HG03442 (cell line): ENCODE measurements around the gene DAB2IP.

Source experiments
- ATAC-seq: cut with Tn5 transposase; IDR thresholded peaks from one replicate; pipeline ENCODE4 v1.9.1; 2021; ENCODE audit warnings: mild to moderate bottlenecking, moderate library complexity; ENCODE audit not compliant: unreplicated experiment

The DAB2IP gene

DNA sequence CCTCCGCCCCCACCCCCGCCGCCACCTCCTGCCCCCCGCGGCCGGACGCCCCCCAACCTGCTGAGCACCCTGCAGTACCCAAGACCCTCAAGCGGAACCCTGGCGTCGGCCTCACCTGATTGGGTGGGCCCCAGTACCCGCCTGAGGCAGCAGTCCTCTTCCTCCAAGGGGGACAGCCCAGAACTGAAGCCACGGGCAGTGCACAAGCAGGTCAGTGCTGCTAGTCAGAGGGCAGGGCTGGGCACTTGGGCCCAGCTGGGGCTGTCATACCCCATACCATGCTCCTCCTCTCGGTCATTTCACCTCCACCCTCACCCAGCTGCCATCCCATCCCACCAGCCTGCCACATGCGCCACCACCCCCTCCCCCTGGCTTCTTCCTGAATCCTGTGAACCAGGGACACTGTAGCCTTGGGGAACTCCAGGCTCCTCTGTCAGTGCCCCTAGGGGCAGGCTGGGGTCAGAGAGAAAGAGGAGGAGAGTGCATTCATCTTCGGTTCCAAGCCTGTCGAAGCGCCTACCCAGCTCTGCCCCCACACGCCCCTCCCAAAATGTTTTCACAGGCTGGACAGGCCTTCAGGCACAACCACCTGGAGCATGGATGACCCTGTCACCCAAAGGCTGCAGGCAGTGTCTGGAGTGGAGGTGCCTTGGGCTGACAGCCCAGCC, 122.0 kb downstream of the DAB2IP start:
- no peak for ATAC-seq

- no peak for ATAC-seq
Observed at GRCh38 chr9:121773954-121774714, 122.7 kb downstream of the DAB2IP start.

DNA sequence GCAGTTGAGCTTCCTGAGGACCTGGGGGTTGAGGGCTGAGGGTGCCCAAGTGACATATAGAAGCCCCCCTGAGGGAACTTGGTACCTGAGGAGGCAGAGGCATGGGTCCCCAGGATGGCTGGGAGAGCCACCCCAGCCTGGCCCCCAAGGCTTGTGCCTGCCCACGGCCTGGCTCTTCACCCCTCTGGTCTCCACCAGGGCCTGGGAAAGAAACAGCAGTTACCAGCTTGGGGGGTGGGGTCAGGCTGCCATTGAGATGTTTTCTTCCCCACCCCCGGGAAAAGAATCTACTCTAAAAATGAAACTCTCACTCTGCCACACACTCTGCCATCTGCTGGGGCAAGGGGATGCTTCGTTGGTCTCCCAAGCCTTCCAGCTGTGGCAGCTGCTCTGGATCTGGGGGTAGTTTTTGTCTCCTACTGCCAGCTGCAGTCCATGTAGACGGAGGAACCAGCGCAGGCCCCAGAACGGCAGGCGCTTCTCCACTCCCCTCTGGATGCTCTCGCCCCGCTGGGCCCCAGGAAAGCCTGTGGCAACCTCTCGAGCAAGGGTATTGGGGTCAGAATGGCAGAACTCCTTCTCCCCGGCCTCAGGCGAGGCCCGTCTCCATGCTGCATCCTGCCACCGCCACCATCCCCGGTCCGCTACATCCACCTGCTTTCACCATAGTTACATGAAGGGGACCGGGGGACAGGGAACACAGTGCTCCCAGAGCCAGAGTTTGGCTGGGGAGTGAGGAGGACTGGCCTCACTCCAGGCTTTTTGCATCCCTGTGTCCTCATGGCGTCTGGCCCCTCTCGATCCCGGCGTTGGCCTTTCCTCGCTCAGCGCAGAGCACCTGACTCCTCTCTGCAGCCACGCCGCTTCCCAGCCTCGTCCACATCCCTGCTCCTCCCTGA, 123.5 kb downstream of the DAB2IP start:
- no peak for ATAC-seq

DNA sequence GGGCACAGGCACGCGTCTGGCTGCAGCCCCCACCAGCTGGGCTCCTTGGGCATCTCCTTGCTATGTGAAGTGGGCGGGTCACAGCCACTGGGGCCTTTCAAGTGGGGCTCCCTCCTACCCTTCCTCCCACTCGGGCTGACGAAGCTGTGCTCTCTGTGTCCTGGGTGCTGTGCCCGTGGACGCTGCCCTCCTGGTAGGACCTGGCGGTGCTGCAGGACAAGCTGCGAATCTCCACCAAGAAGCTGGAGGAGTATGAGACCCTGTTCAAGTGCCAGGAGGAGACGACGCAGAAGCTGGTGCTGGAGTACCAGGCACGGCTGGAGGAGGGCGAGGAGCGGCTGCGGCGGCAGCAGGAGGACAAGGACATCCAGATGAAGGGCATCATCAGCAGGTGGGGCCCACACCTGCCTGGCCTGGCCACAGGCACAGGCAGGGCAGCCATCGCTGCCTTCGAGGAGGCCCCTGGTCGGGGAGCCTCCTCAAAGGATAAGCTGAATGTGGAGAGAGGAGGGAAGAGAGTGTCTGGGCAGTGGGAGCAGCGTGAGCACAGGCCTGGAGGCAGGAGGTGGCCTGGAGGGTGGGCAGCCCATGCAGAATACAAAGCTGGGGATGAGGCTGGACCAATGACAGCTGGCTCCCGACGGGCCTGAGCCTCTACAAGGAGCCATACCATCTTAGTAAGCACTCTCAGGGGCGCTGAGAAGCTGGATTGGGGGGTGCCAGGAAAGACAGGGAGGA, 124.7 kb downstream of the DAB2IP start:
- ATAC-seq: no peak

GRCh38 chr9:121776739-121777637, 125.6 kb downstream of the DAB2IP start:
- no peak for ATAC-seq

DNA sequence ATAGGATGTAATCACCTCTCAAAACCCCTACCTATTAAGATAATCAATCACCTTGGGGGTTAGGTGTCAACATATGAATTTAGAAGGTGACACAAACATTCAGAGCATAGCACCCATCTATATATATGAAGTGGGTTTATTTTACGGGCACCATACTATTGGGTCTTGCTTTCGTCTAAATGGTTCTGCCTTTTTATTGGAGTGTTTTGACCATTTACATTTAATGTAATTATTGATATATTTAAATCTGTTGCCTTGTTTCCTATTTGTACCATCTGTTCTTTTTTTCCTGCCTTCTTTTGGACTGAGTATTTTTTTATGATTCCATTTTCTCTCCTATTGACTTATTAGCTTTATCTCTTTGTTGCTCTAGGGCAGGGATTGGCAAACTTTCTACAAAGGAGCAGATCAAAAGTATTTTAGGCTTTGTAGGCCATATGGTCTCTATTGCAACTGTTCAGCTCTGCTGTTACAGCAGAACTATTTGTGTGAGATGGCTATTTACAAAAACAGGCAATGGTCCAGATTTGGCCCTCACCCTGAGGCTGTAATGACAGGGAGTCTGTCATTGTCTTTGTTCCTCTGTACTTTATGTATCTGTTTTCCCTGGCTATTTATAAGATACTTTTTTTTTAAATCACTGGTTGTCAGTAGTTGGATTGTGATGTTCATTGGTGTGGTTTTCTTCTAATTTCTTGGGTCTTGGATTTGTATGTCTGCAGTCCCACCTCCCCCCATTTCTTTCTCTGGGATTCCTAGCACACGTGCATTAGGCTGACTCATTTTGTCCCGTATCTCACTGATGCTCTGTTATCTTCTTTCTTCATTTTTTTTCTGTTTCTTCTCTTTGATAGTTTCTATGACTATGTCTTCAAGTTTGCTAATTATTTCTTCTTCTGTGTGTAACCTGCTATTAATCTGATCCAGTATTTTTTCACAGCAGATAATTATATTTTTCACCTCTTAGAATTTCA, 127.1 kb downstream of the DAB2IP start:
- ATAC-seq: no peak

DNA sequence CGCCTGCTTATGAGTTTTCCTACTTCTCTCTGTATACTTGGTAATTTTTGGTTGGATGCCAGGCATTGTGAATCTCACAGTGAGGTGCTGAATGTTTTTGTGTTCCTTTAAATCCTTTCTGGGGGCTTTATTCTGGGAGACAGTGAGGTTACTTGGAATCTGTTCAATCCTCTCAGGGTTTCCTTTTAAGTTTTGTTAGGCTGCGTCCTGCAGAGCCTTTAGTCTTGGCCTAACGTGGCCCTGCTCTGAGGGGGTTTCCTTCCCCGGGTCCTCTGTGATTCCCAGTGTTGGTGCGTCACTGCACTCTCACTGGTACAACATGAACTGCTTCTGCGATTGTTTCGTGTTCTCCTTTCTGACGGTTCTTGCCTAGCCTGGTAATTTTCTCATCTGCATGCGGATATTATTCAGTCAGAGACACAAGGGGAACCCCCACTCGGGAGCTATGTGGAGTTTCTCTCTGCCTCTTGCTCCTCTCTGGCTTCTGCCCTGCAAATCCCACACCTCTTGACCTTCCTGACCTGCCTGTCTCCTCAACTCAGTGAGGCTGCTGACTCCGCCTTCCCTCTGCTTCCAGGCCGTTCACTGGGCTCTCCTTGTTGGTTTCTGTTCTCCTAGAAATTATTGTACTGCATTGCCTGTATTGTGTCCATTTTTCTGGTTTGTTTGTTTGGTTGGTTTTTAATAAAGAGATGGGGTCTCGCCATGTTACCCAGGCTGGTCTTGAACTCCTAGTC, 128.1 kb downstream of the DAB2IP start:
- ATAC-seq: no peak

- ATAC-seq: no peak
Observed at GRCh38 chr9:121780177-121781040, 129.0 kb downstream of the DAB2IP start.

DNA sequence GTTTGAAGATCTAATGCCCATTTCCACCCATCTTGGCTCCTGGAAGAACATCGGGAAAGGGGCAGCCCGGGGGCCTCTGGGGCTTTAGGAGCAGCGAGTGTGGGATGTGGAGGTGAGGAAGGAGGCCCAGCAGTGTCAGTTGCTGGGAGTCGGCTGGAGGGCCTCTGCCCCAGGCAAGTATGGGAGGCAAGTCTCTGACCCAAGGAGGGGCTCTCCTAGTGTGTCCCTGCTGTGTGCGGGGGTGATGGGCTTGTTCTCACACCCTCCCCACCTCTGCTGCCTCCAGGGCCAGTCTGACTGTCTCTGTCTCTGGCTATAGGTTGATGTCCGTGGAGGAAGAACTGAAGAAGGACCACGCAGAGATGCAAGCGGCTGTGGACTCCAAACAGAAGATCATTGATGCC, 129.7 kb downstream of the DAB2IP start:
- no peak for ATAC-seq

- no peak for ATAC-seq
Observed at GRCh38 chr9:121781701-121782464, 130.4 kb downstream of the DAB2IP start.

GRCh38 chr9:121782514-121783110, 131.2 kb downstream of the DAB2IP start:
- ATAC-seq: no peak

GRCh38 chr9:121783111-121783510, 131.7 kb downstream of the DAB2IP start:
- ATAC-seq: no peak

DNA sequence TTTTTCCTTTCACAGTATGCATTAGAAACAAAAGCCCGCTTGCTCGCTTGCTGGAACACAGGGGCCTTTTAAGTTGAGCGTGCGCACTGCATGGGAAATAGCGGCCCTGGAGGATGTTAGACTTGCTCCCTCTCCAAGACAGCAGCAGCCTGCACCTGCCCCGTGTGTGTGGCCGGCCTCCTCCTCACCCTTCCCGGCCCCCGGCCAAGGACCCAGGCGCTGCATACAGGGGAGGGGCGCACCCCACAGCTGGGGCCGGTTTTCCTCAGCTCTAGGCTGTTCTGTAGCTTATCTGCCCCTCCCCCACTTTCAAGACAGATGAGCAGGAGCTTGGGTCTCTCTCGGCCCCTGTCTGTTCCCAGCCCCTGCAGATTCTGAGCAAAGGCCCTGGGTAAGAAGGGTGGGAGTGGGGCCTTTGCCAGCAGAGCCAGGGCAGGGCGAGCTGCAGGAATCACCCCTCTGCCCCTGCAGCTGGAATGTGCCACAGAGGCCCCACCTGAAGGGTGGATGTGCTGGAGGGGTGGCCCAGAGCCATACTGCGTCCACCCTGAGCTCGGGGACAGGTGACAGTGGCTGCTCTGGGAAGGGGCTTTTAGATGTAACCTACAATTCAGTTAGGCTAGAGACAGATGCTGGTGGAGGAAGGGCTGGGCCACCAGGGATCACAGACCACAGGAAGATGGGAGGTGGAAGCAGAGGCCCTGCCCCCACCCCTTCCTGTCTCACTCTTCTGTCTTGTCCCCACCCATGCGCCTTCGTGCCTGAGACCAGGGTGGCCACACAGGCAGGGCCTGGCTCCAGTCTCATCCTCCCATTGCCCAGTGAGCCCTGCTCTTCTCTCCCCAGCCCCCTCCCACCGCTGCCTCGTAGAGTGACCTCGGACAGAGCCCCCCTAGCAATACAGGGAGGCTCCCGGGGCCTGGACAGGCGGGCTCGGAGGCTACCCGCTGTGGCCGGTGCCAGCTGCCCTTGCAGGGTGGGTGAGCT, 132.4 kb downstream of the DAB2IP start:
- no peak for ATAC-seq

DNA sequence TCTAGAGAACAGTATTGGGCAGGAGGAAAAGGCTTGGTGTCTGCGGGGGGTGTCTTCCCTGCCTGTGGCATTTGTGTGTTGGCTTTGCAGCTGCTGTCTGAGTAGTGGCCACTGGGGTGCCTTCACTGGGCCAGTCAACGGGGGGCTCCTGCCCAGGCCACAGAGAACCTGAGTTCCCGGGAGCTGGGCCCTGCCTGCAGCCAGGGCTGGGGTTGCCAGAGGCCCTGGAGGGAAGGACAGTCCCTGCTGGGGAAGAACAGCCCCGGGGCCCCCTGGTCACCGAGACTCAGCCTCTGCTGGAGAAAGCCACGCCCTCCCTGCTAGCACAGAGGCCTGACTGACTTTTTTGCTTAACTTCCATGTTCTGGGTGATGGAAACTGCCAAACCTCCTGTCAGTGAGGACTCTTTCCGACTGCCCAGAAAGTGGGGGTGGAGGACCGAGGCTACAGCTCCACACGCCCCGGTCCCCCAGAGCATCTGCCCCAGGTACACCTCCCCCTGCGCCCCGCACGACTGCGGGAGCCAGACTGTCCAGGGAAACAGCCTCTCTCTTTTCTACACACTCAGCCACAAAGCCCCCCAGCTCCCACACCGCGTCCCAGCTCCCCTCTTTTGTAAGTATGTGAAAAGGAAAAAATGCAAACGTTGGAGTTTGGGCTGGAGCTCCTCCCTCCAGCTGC, 133.4 kb downstream of the DAB2IP start:
- no peak for ATAC-seq
